ENCODE measurements around the gene PEX14.

The PEX14 gene

GRCh38 chr1:10649517-10650201 is 174.9 kb downstream of the PEX14 start:
- CTCF ChIA-PET: no interaction called here
- no peak for DNase-seq (ENCODE audit: low spot score)
- TF ChIP-seq CTCF (conservative IDR thresholded peaks at IDR 0.05; ENCODE audit: low read depth): no peak
- H3K27ac ChIP-seq: no peak overlapping the region
- POLR2A ChIA-PET (ENCODE audit: low non-redundant PET): no interaction called here

- DNase-seq (ENCODE audit: low spot score): no peak
- H3K27ac ChIP-seq: no peak overlapping the region
- no peak for TF ChIP-seq CTCF (conservative IDR thresholded peaks at IDR 0.05; ENCODE audit: low read depth)
- POLR2A ChIA-PET (ENCODE audit: low non-redundant PET): no interaction called here
- CTCF ChIA-PET: no interaction called here
Measured at GRCh38 chr1:10650556-10651388, 176.0 kb downstream of the PEX14 start.

- no peak for DNase-seq (ENCODE audit: low spot score)
- POLR2A ChIA-PET (ENCODE audit: low non-redundant PET): no interaction called here
Measured at GRCh38 chr1:10651389-10651766, 176.6 kb downstream of the PEX14 start.

GRCh38 chr1:10651793-10652192 is 177.0 kb downstream of the PEX14 start:
- ChIA-PET POLR2A (ENCODE audit: low non-redundant PET) (no interaction called here), CTCF (no interaction called here)
- no peak for DNase-seq (ENCODE audit: low spot score)
- TF ChIP-seq CTCF (conservative IDR thresholded peaks at IDR 0.05; ENCODE audit: low read depth): no peak
- H3K27ac ChIP-seq: peak overlapping the region; percentile 2; the same call in 1 of the 2 replicates

More at GRCh38 chr1:10651389-10651766, 176.6 kb downstream of the PEX14 start:
- TF ChIP-seq CTCF (conservative IDR thresholded peaks at IDR 0.05; ENCODE audit: low read depth): no peak
- CTCF ChIA-PET: no interaction called here
- H3K27ac ChIP-seq: 0 out of 2 replicates have a peak overlapping the region, but pooled peaks have one; percentile 2

- CTCF ChIA-PET: no interaction called here
- no peak for TF ChIP-seq CTCF (conservative IDR thresholded peaks at IDR 0.05; ENCODE audit: low read depth)
- DNase-seq (ENCODE audit: low spot score): no peak
- POLR2A ChIA-PET (ENCODE audit: low non-redundant PET): no interaction called here
- peak overlapping the region; percentile 31 for H3K27ac ChIP-seq
Measured at GRCh38 chr1:10652626-10653025, 177.9 kb downstream of the PEX14 start.

- DNase-seq (ENCODE audit: low spot score): no peak
- ChIA-PET POLR2A (ENCODE audit: low non-redundant PET) (no interaction called here), CTCF (interaction anchor here (0.7 kb wide), 1 partner anchor 32 kb away, joined by 5 read pairs; no protein-coding TSS in a partner anchor)
- peak overlapping the region; percentile 31; the same call in 1 of the 2 replicates for H3K27ac ChIP-seq
- TF ChIP-seq CTCF (conservative IDR thresholded peaks at IDR 0.05; ENCODE audit: low read depth): no peak
Measured at GRCh38 chr1:10653370-10654125, 178.8 kb downstream of the PEX14 start.

Measured in RWPE1 (cell line).